Measurements from ENCODE around the gene ZNF684. TPM values are rescaled to one million over a fixed set of nuclear protein-coding genes. Genes with fewer than 3 reads are reported as not detected.

ZNF684 gene
- total and polyA plus RNA-seq, 9 of the 15 experiments (the other 6 are each of a cell fraction or from before 2014, with no cell fraction given): 4.8 to 8.8 (median 5.5) TPM

DNA sequence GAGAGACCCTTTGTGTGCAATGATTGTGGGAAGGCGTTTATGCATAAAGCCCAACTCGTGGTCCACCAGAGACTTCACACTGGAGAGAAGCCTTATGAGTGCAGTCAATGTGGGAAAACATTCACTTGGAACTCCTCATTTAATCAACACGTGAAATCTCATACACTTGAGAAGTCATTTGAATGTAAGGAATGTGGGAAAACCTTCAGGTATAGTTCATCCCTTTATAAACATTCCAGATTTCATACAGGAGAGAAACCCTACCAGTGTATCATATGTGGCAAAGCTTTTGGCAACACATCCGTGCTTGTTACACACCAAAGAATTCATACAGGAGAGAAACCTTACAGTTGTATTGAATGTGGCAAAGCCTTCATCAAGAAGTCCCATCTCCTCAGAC lies 15.5 kb downstream of the ZNF684 start (continued):
- TF ChIP-seq, protein P1, sequence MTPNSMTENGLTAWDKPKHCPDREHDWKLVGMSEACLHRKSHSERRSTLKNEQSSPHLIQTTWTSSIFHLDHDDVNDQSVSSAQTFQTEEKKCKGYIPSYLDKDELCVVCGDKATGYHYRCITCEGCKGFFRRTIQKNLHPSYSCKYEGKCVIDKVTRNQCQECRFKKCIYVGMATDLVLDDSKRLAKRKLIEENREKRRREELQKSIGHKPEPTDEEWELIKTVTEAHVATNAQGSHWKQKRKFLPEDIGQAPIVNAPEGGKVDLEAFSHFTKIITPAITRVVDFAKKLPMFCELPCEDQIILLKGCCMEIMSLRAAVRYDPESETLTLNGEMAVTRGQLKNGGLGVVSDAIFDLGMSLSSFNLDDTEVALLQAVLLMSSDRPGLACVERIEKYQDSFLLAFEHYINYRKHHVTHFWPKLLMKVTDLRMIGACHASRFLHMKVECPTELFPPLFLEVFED (CRISPR knock-in tag; conservative IDR thresholded peaks at IDR 0.05): no peak
- TF ChIP-seq NFYB (IDR thresholded peaks at IDR 0.05; ENCODE audit: extremely low read depth, insufficient read length) (no peak), ZFPM2 (CRISPR knock-in tag; IDR thresholded peaks at IDR 0.05) (no peak), SNIP1 (IDR thresholded peaks at IDR 0.05; ENCODE audit: low read depth) (no peak), HLTF (IDR thresholded peaks at IDR 0.05) (no peak), TEAD4 (IDR thresholded peaks at IDR 0.05; ENCODE audit: low read length) (peak; percentile 44; the same call in 1 of the 2 replicates), TEAD4 (CRISPR knock-in tag; IDR thresholded peaks at IDR 0.05; ENCODE audit: borderline replicate concordance) (no peak), L3MBTL2 (IDR thresholded peaks at IDR 0.05) (no peak), PHB (CRISPR knock-in tag; IDR thresholded peaks at IDR 0.05) (no peak), U2AF1 (optimal IDR thresholded peaks at IDR 0.05; ENCODE audit: low read depth, low read length) (no peak), ZNF12 (CRISPR knock-in tag; IDR thresholded peaks at IDR 0.05) (no peak), CBX3 (IDR thresholded peaks at IDR 0.05; ENCODE audit: borderline replicate concordance in 1 of 2, low read length in 2 of 2) (peak in 1 of 2 experiments; percentile 84; a peak in 2 of 3 replicates), ZNF217 (CRISPR knock-in tag; IDR thresholded peaks at IDR 0.05) (no peak), HNRNPL (IDR thresholded peaks at IDR 0.05; ENCODE audit: low read depth, low read length) (no peak), ZNF830 (CRISPR knock-in tag; IDR thresholded peaks at IDR 0.05) (no peak), ZNF778 (CRISPR knock-in tag; IDR thresholded peaks at IDR 0.05) (no peak), KDM1A (IDR thresholded peaks at IDR 0.05) (no peak), ZNF561 (CRISPR knock-in tag; conservative IDR thresholded peaks at IDR 0.05) (no peak), XRCC3 (IDR thresholded peaks at IDR 0.05) (0 out of 2 replicates have a peak, but pooled peaks have one; percentile 34), PTBP1 (IDR thresholded peaks at IDR 0.05; ENCODE audit: low read depth, low read length) (no peak), TAF1 (IDR thresholded peaks at IDR 0.05; ENCODE audit: control insufficient read depth, extremely low read depth, insufficient read depth, low read length, severe bottlenecking) (no peak)
- TF ChIP-seq, protein P2, sequence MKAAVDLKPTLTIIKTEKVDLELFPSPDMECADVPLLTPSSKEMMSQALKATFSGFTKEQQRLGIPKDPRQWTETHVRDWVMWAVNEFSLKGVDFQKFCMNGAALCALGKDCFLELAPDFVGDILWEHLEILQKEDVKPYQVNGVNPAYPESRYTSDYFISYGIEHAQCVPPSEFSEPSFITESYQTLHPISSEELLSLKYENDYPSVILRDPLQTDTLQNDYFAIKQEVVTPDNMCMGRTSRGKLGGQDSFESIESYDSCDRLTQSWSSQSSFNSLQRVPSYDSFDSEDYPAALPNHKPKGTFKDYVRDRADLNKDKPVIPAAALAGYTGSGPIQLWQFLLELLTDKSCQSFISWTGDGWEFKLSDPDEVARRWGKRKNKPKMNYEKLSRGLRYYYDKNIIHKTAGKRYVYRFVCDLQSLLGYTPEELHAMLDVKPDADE (conservative IDR thresholded peaks at IDR 0.05; ENCODE audit: control insufficient read depth, low read depth, low read length): no peak
- TF ChIP-seq, protein P3, sequence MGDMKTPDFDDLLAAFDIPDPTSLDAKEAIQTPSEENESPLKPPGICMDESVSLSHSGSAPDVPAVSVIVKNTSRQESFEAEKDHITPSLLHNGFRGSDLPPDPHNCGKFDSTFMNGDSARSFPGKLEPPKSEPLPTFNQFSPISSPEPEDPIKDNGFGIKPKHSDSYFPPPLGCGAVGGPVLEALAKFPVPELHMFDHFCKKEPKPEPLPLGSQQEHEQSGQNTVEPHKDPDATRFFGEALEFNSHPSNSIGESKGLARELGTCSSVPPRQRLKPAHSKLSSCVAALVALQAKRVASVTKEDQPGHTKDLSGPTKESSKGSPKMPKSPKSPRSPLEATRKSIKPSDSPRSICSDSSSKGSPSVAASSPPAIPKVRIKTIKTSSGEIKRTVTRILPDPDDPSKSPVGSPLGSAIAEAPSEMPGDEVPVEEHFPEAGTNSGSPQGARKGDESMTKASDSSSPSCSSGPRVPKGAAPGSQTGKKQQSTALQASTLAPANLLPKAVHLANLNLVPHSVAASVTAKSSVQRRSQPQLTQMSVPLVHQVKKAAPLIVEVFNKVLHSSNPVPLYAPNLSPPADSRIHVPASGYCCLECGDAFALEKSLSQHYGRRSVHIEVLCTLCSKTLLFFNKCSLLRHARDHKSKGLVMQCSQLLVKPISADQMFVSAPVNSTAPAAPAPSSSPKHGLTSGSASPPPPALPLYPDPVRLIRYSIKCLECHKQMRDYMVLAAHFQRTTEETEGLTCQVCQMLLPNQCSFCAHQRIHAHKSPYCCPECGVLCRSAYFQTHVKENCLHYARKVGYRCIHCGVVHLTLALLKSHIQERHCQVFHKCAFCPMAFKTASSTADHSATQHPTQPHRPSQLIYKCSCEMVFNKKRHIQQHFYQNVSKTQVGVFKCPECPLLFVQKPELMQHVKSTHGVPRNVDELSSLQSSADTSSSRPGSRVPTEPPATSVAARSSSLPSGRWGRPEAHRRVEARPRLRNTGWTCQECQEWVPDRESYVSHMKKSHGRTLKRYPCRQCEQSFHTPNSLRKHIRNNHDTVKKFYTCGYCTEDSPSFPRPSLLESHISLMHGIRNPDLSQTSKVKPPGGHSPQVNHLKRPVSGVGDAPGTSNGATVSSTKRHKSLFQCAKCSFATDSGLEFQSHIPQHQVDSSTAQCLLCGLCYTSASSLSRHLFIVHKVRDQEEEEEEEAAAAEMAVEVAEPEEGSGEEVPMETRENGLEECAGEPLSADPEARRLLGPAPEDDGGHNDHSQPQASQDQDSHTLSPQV (IDR thresholded peaks at IDR 0.05): no peak
- TF ChIP-seq, protein P4, sequence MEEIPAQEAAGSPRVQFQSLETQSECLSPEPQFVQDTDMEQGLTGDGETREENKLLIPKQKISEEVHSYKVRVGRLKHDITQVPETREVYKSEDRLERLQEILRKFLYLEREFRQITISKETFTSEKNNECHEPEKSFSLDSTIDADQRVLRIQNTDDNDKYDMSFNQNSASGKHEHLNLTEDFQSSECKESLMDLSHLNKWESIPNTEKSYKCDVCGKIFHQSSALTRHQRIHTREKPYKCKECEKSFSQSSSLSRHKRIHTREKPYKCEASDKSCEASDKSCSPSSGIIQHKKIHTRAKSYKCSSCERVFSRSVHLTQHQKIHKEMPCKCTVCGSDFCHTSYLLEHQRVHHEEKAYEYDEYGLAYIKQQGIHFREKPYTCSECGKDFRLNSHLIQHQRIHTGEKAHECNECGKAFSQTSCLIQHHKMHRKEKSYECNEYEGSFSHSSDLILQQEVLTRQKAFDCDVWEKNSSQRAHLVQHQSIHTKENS (CRISPR knock-in tag; IDR thresholded peaks at IDR 0.05): no peak

Measured in K562 (cell line).